Endodermal cell (in vitro differentiated cells): ENCODE data around the gene TAS2R16. TPM values are rescaled to one million over a fixed set of nuclear protein-coding genes. Genes with fewer than 3 reads are reported as not detected.

Experiments used
- DNase-seq: peaks from one replicate; pipeline ENCODE4 v3.0.0-alpha.2; 2017
- H3K27ac ChIP-seq: 2 replicates; pipeline ENCODE4 v1.5.1; 2013; ENCODE audit warnings: mild to moderate bottlenecking, low read depth, low read length, moderate library complexity
- H3K27me3 ChIP-seq: 2 replicates; pipeline ENCODE4 v1.6.1; 2013; ENCODE audit warnings: mild to moderate bottlenecking, low read length, moderate library complexity; ENCODE audit not compliant: insufficient read depth, control insufficient read depth, poor library complexity, severe bottlenecking
- H3K36me3 ChIP-seq: 2 replicates; pipeline ENCODE4 v1.7.0; 2013; ENCODE audit warnings: mild to moderate bottlenecking, low read length, moderate library complexity; ENCODE audit not compliant: control insufficient read depth, insufficient read depth
- H3K4me1 ChIP-seq: one replicate; pipeline ENCODE4 v1.7.0; 2013; ENCODE audit warnings: low read length; ENCODE audit not compliant: control insufficient read depth, insufficient read depth
- H3K4me3 ChIP-seq: 2 replicates; pipeline ENCODE4 v1.5.1; 2013; ENCODE audit warnings: mild to moderate bottlenecking, low read length, moderate library complexity
- H3K9ac ChIP-seq: 2 replicates; pipeline ENCODE4 v1.6.1; 2013; ENCODE audit warnings: mild to moderate bottlenecking, low read length, moderate library complexity; ENCODE audit not compliant: poor library complexity, severe bottlenecking; ENCODE audit errors: extremely low read depth
- H3K9me3 ChIP-seq: 2 replicates; pipeline ENCODE4 v1.6.1; 2013; ENCODE audit warnings: mild to moderate bottlenecking, low read length, moderate library complexity; ENCODE audit not compliant: control insufficient read depth
- H3K27ac Mint-ChIP-seq: 2 replicates; pipeline ENCODE4 v1.8.0; 2020; ENCODE audit warnings: mixed read lengths
- H3K27me3 Mint-ChIP-seq: 2 replicates; pipeline ENCODE4 v1.8.0; 2021; ENCODE audit warnings: mild to moderate bottlenecking, mixed read lengths; ENCODE audit not compliant: insufficient read depth
- H3K36me3 Mint-ChIP-seq: 2 replicates; pipeline ENCODE4 v1.8.0; 2020; ENCODE audit warnings: low read depth, mixed read lengths
- H3K4me1 Mint-ChIP-seq: 2 replicates; pipeline ENCODE4 v1.8.0; 2020; ENCODE audit warnings: mixed read lengths
- H3K4me3 Mint-ChIP-seq: 2 replicates; pipeline ENCODE4 v1.8.0; 2020; ENCODE audit warnings: mild to moderate bottlenecking, moderate library complexity, mixed read lengths
- H3K9me3 Mint-ChIP-seq: 2 replicates; pipeline ENCODE4 v1.8.0; 2020; ENCODE audit warnings: mild to moderate bottlenecking, mixed read lengths
- CTCF ChIP-seq: fragments of 200-600 bp; sonication (generic); conservative IDR thresholded peaks from 2 replicates; pipeline ENCODE4 v1.5.0; 2021; ENCODE audit warnings: antibody characterized with exemption, mild to moderate bottlenecking
- WGBS, 2 experiments: methylation state at CpG; one replicate each; pipeline versions ENCODE4 v1.1.5 to v1.1.7; 2013; ENCODE audit warnings: missing lambda C conversion rate in 2 of 2, mixed read lengths in 1 of 2; ENCODE audit not compliant: insufficient coverage in 1 of 2, insufficient read length in 1 of 2; 5-methylcytosine and 5-hydroxymethylcytosine counted together
- total RNA-seq, 2 donors: library from RNA; stranded (reverse); fragmentation: NEBNext Ultra II Directional in 1 of 2; extraction: Animal tissue kit (Norgen Biotek cat#: 25700) in 1 of 2; gene quantifications; 2 replicates in 1 of 2; 3 replicates in 1 of 2; pipeline ENCODE4 v1.2.1, GENCODE V29; 2021

TAS2R16 gene
- total RNA-seq, 2 donors from 2014 or later: not detected

GRCh38 chr7:123028339-123028738 is 32.8 kb upstream of the TAS2R16 start:
- no peaks in the 10 kb centered on the region for H3K9me3 Mint-ChIP-seq
- 76 to 89% methylated on average over 2 to 3 of the region's 3 CpGs for WGBS, 2 experiments

GRCh38 chr7:123026251-123026650 is 30.8 kb upstream of the TAS2R16 start:
- no peak for TF ChIP-seq CTCF
- H3K27ac Mint-ChIP-seq: no peak overlapping the region
- no peaks in the 10 kb centered on the region for H3K4me1 ChIP-seq
- H3K9me3 ChIP-seq: peaks cover 6% of the 10 kb centered on the region
- no peaks in the 10 kb centered on the region for H3K27me3 ChIP-seq
- H3K4me1 Mint-ChIP-seq: no peaks in the 10 kb centered on the region
- H3K27ac ChIP-seq: no peak overlapping the region
- H3K9ac ChIP-seq: no peak overlapping the region
- no peaks in the 10 kb centered on the region for H3K36me3 Mint-ChIP-seq
- WGBS, 2 experiments: 100% methylated on average over 1 of the region's 2 CpGs; no CpG with 5 or more reads in 1 of the 2 experiments
- H3K4me3 ChIP-seq: no peak overlapping the region
- no peak for DNase-seq
- H3K9me3 Mint-ChIP-seq: no peaks in the 10 kb centered on the region
- no peak overlapping the region for H3K4me3 Mint-ChIP-seq
- no peaks in the 10 kb centered on the region for H3K36me3 ChIP-seq
- H3K27me3 Mint-ChIP-seq: no peaks in the 10 kb centered on the region

More at GRCh38 chr7:123028339-123028738, 32.8 kb upstream of the TAS2R16 start:
- Histone ChIP-seq H3K27me3 (no peaks in the 10 kb centered on the region), H3K27ac (peak overlapping the region; percentile 47), H3K36me3 (no peaks in the 10 kb centered on the region), H3K4me1 (no peaks in the 10 kb centered on the region), H3K9me3 (no peaks in the 10 kb centered on the region), H3K9ac (no peak overlapping the region), H3K4me3 (no peak overlapping the region)
- H3K4me1 Mint-ChIP-seq: no peaks in the 10 kb centered on the region
- H3K27ac Mint-ChIP-seq: no peak overlapping the region
- no peak overlapping the region for H3K4me3 Mint-ChIP-seq
- no peak for TF ChIP-seq CTCF
- no peak for DNase-seq
- no peaks in the 10 kb centered on the region for H3K36me3 Mint-ChIP-seq
- H3K27me3 Mint-ChIP-seq: no peaks in the 10 kb centered on the region

- no peaks in the 10 kb centered on the region for H3K9me3 Mint-ChIP-seq
- Histone ChIP-seq H3K4me1 (no peaks in the 10 kb centered on the region), H3K9me3 (peaks cover 9% of the 10 kb centered on the region), H3K27me3 (no peaks in the 10 kb centered on the region), H3K36me3 (no peaks in the 10 kb centered on the region), H3K27ac (no peak overlapping the region), H3K4me3 (no peak overlapping the region), H3K9ac (no peak overlapping the region)
- TF ChIP-seq CTCF: no peak
- DNase-seq: no peak
- no peak overlapping the region for H3K27ac Mint-ChIP-seq
- no peak overlapping the region for H3K4me3 Mint-ChIP-seq
- no peaks in the 10 kb centered on the region for H3K36me3 Mint-ChIP-seq
- WGBS, 2 experiments: 82 to 92% methylated on average over 3 of the region's 3 CpGs
- no peaks in the 10 kb centered on the region for H3K27me3 Mint-ChIP-seq
- H3K4me1 Mint-ChIP-seq: peaks cover 4% of the 10 kb centered on the region
Observed at GRCh38 chr7:123024989-123025758, 29.7 kb upstream of the TAS2R16 start.
